Hepatocyte (in vitro differentiated cells): ENCODE data around the gene TM4SF20. TPM values are rescaled to one million over a fixed set of nuclear protein-coding genes. Genes with fewer than 3 reads are reported as not detected.

Experiments
- DNase-seq: peaks from one replicate; pipeline ENCODE4 v3.0.0-alpha.2; 2016; ENCODE audit warnings: low spot score
- H2AFZ ChIP-seq: fragments of 200-600 bp; sonication (generic); 2 replicates; pipeline ENCODE4 v1.6.0; 2016; ENCODE audit warnings: antibody characterized with exemption, mild to moderate bottlenecking
- H3K27ac ChIP-seq: fragments of 200-600 bp; sonication (generic); 2 replicates; pipeline ENCODE4 v1.5.1; 2016; ENCODE audit warnings: mild to moderate bottlenecking
- H3K27me3 ChIP-seq: fragments of 200-600 bp; sonication (generic); 2 replicates; pipeline ENCODE4 v1.6.1; 2016
- H3K36me3 ChIP-seq: fragments of 200-600 bp; sonication (generic); replicated peaks from 2 replicates; pipeline ENCODE4 v1.5.1; 2016; ENCODE audit warnings: low read depth; ENCODE audit not compliant: insufficient read depth
- H3K4me1 ChIP-seq: fragments of 200-600 bp; sonication (generic); 2 replicates; pipeline ENCODE4 v1.5.1; 2016; ENCODE audit warnings: mild to moderate bottlenecking, moderate library complexity; ENCODE audit not compliant: insufficient read depth
- H3K4me2 ChIP-seq: fragments of 200-600 bp; sonication (generic); 2 replicates; pipeline ENCODE4 v1.6.0; 2016
- H3K4me3 ChIP-seq: fragments of 200-600 bp; sonication (generic); 2 replicates; pipeline ENCODE4 v1.5.1; 2016; ENCODE audit warnings: mild to moderate bottlenecking
- H3K79me2 ChIP-seq: fragments of 200-600 bp; sonication (generic); 2 replicates; pipeline ENCODE4 v1.6.0; 2017; ENCODE audit warnings: mild to moderate bottlenecking
- H3K9me2 ChIP-seq: fragments of 200-600 bp; sonication (generic); replicated peaks from 2 replicates; pipeline ENCODE4 v1.6.0; 2017; ENCODE audit warnings: mild to moderate bottlenecking; ENCODE audit not compliant: insufficient read depth
- H3K9me3 ChIP-seq: fragments of 200-600 bp; sonication (generic); 2 replicates; pipeline ENCODE4 v1.5.1; 2016; ENCODE audit warnings: low read depth, mild to moderate bottlenecking
- H4K20me1 ChIP-seq: fragments of 200-600 bp; sonication (generic); 2 replicates; pipeline ENCODE4 v1.6.0; 2016; ENCODE audit warnings: mild to moderate bottlenecking; ENCODE audit not compliant: insufficient read depth, poor library complexity, severe bottlenecking
- CTCF ChIP-seq: fragments of 200-600 bp; sonication (generic); IDR thresholded peaks from 2 replicates; pipeline ENCODE4 v1.5.1; 2016; ENCODE audit warnings: antibody characterized with exemption, mild to moderate bottlenecking; ENCODE audit not compliant: poor library complexity
- EZH2 ChIP-seq: fragments of 200-600 bp; sonication (generic); IDR thresholded peaks from 2 replicates; pipeline ENCODE4 v1.6.1; 2016; ENCODE audit warnings: antibody characterized with exemption, mild to moderate bottlenecking, borderline replicate concordance
- EZH2phosphoT487 ChIP-seq: fragments of 200-600 bp; sonication (generic); IDR thresholded peaks from one replicate; pipeline ENCODE4 v1.6.1; 2018; ENCODE audit warnings: antibody characterized with exemption, mild to moderate bottlenecking, low read depth, moderate library complexity; ENCODE audit not compliant: unreplicated experiment, severe bottlenecking
- WGBS: methylation state at CpG from one replicate; pipeline ENCODE4 v1.1.6; 2016; ENCODE audit warnings: low lambda C conversion rate; ENCODE audit errors: missing lambda C conversion rate; 5-methylcytosine and 5-hydroxymethylcytosine counted together
- polyA plus RNA-seq: library from polyadenylated mRNA; unstranded; fragments of >200 nt; fragmentation: Nextera tagmentation; extraction: Ambion mirVana; gene quantifications from 2 replicates; pipeline ENCODE4 v1.2.1, GENCODE V29; 2016
- total RNA-seq: library from RNA; depleted of rRNA; stranded (reverse); fragments of >200 nt; gene quantifications from 2 replicates; pipeline ENCODE4 v1.2.3, GENCODE V29; 2014

The TM4SF20 gene
- total and polyA plus RNA-seq, 2 experiments from 2014 or later, result 14.2 to 46.6 TPM

- H3K36me3 ChIP-seq, result no peaks in the 10 kb centered on the region
- 85% methylated on average over 17 of the region's 17 CpGs for WGBS
- no peak overlapping the region for H2AFZ ChIP-seq
- H3K9me2 ChIP-seq, result no peaks in the 10 kb centered on the region
- no peaks in the 10 kb centered on the region for H3K27me3 ChIP-seq
- no peak overlapping the region for H3K4me2 ChIP-seq
- H3K4me1 ChIP-seq, result no peaks in the 10 kb centered on the region
- no peak overlapping the region for H3K4me3 ChIP-seq
- no peaks in the 10 kb centered on the region for H4K20me1 ChIP-seq
- TF ChIP-seq CTCF (no peak), EZH2 (no peak), EZH2phosphoT487 (no peak)
- no peaks in the 10 kb centered on the region for H3K79me2 ChIP-seq
- H3K27ac ChIP-seq, result no peak overlapping the region
- DNase-seq, result no peak
- H3K9me3 ChIP-seq, result no peaks in the 10 kb centered on the region
These were observed 11.6 kb upstream of the TM4SF20 start for GRCh38 chr2:227390468-227391256.

GRCh38 chr2:227389661-227390060 is 10.6 kb upstream of the TM4SF20 start:
- Histone ChIP-seq H2AFZ (no peak overlapping the region), H3K27ac (no peak overlapping the region), H3K9me2 (no peaks in the 10 kb centered on the region), H3K9me3 (no peaks in the 10 kb centered on the region), H3K4me3 (no peak overlapping the region), H3K36me3 (no peaks in the 10 kb centered on the region), H3K79me2 (no peaks in the 10 kb centered on the region), H3K27me3 (no peaks in the 10 kb centered on the region), H3K4me1 (peaks cover 6% of the 10 kb centered on the region), H3K4me2 (no peak overlapping the region), H4K20me1 (no peaks in the 10 kb centered on the region)
- TF ChIP-seq EZH2, result no peak
- TF ChIP-seq EZH2phosphoT487, result no peak
- TF ChIP-seq CTCF, result no peak
- 97% methylated on average over 7 of the region's 7 CpGs for WGBS
- DNase-seq, result no peak

- Histone ChIP-seq H3K4me1 (peaks cover 6% of the 10 kb centered on the region), H3K9me3 (no peaks in the 10 kb centered on the region), H2AFZ (no peak overlapping the region), H3K4me3 (no peak overlapping the region), H3K27me3 (no peaks in the 10 kb centered on the region), H4K20me1 (no peaks in the 10 kb centered on the region), H3K4me2 (no peak overlapping the region), H3K79me2 (no peaks in the 10 kb centered on the region), H3K9me2 (no peaks in the 10 kb centered on the region), H3K27ac (no peak overlapping the region), H3K36me3 (no peaks in the 10 kb centered on the region)
- TF ChIP-seq EZH2phosphoT487 (no peak), CTCF (no peak), EZH2 (no peak)
- no peak for DNase-seq
- WGBS, result 88% methylated on average over 3 of the region's 3 CpGs
These were observed 10.1 kb upstream of the TM4SF20 start for GRCh38 chr2:227389231-227389630.
